ENCODE data around the gene TMEM254. TPM values are rescaled to one million over a fixed set of nuclear protein-coding genes. Genes with fewer than 3 reads are reported as not detected.
"Not testable (repeated sequence)": the region's sequence is repeated elsewhere in the genome, so short reads cannot be mapped to it uniquely, and the experiment has no call there.

The TMEM254 gene
- total RNA-seq, 2 donors from 2014 or later: 8.6 to 9.9 TPM

- H3K27me3 ChIP-seq: no peaks in the 10 kb centered on the region
- no peak overlapping the region for H3K4me3 ChIP-seq
- no peaks in the 10 kb centered on the region for H3K9me3 ChIP-seq
- no peak for DNase-seq
- TF ChIP-seq POLR2A (IDR thresholded peaks at IDR 0.05) (no peak), CTCF (IDR thresholded peaks at IDR 0.05) (no peak)
- WGBS, 2 donors: 76 to 77% methylated on average over 6 of the region's 6 CpGs
- H3K4me1 ChIP-seq: no peaks in the 10 kb centered on the region
- H3K27ac ChIP-seq: no peak overlapping the region
- intact Hi-C loops (cut with DNase I): loop anchor here (10.0 kb wide), 1 partner anchor 106 kb away; no protein-coding TSS in a partner anchor
- no peak for ATAC-seq
- no peaks in the 10 kb centered on the region for H3K36me3 ChIP-seq (replicated peaks in 1 of 2; ENCODE audit: insufficient read depth in 1 of 2, low read depth in 2 of 2)
These were observed 37.3 kb upstream of the TMEM254 start for GRCh38 chr10:80041162-80041561.

GRCh38 chr10:80044935-80045334 is 33.5 kb upstream of the TMEM254 start:
- not testable (repeated sequence) for H3K9me3 ChIP-seq; H3K4me3 ChIP-seq; H3K27me3 ChIP-seq; H3K27ac ChIP-seq; H3K4me1 ChIP-seq; H3K36me3 ChIP-seq (replicated peaks in 1 of 2; ENCODE audit: insufficient read depth in 1 of 2, low read depth in 2 of 2); DNase-seq; ATAC-seq
- WGBS, 2 donors: 78 to 85% methylated on average over 4 to 5 of the region's 6 CpGs
- intact Hi-C loops (cut with DNase I): loop anchor here (10.0 kb wide), 1 partner anchor 110 kb away; no protein-coding TSS in a partner anchor

GRCh38 chr10:80046629-80047441 is 31.6 kb upstream of the TMEM254 start:
- peak; percentile 79 to 88 (median 81) for DNase-seq
- intact Hi-C loops (cut with DNase I): loop anchor here (10.0 kb wide), 1 partner anchor 112 kb away; no protein-coding TSS in a partner anchor
- peak; percentile 74 to 99 (median 82) for TF ChIP-seq CTCF (IDR thresholded peaks at IDR 0.05)
- TF ChIP-seq POLR2A (IDR thresholded peaks at IDR 0.05): no peak
- no peaks in the 10 kb centered on the region for H3K4me1 ChIP-seq
- H3K36me3 ChIP-seq (replicated peaks in 1 of 2; ENCODE audit: insufficient read depth in 1 of 2, low read depth in 2 of 2): no peaks in the 10 kb centered on the region
- no peaks in the 10 kb centered on the region for H3K9me3 ChIP-seq
- H3K27me3 ChIP-seq: no peaks in the 10 kb centered on the region
- ATAC-seq: peak; percentile 87
- H3K27ac ChIP-seq: no peak overlapping the region
- 30 to 31% methylated on average over 10 of the region's 10 CpGs for WGBS, 2 donors
- no peak overlapping the region for H3K4me3 ChIP-seq

GRCh38 chr10:80050752-80051151 is 27.7 kb upstream of the TMEM254 start:
- Histone ChIP-seq H3K27ac (no peak overlapping the region), H3K9me3 (no peaks in the 10 kb centered on the region), H3K27me3 (no peaks in the 10 kb centered on the region), H3K36me3 (replicated peaks in 1 of 2; ENCODE audit: insufficient read depth in 1 of 2, low read depth in 2 of 2) (no peaks in the 10 kb centered on the region), H3K4me3 (no peak overlapping the region), H3K4me1 (no peaks in the 10 kb centered on the region)
- TF ChIP-seq POLR2A (IDR thresholded peaks at IDR 0.05) (no peak), CTCF (IDR thresholded peaks at IDR 0.05) (no peak)
- no peak for ATAC-seq
- 77 to 81% methylated on average over 3 of the region's 3 CpGs for WGBS, 2 donors
- intact Hi-C loops (cut with DNase I): no loop called here
- no peak for DNase-seq

GRCh38 chr10:80051993-80052392 is 26.5 kb upstream of the TMEM254 start:
- H3K36me3 ChIP-seq (replicated peaks in 1 of 2; ENCODE audit: insufficient read depth in 1 of 2, low read depth in 2 of 2): no peaks in the 10 kb centered on the region
- DNase-seq: no peak
- WGBS, 2 donors: 50 to 76% methylated on average over 3 of the region's 3 CpGs
- no peaks in the 10 kb centered on the region for H3K27me3 ChIP-seq
- no peaks in the 10 kb centered on the region for H3K4me1 ChIP-seq
- intact Hi-C loops (cut with DNase I): no loop called here
- H3K27ac ChIP-seq: no peak overlapping the region
- H3K9me3 ChIP-seq: no peaks in the 10 kb centered on the region
- no peak for TF ChIP-seq POLR2A (IDR thresholded peaks at IDR 0.05)
- no peak for TF ChIP-seq CTCF (IDR thresholded peaks at IDR 0.05)
- H3K4me3 ChIP-seq: no peak overlapping the region
- ATAC-seq: no peak

Data from body of pancreas (tissue), 4 donors.